SK-N-SH (cell line): ENCODE data around the gene MRPL55. TPM values are rescaled to one million over a fixed set of nuclear protein-coding genes. Genes with fewer than 3 reads are reported as not detected.
A peak's percentile ranks its signal among the peaks of the same experiment; 100 is the strongest.

Experiments
- CTCF ChIA-PET: fragments of 300-600, 350-600 bp; formaldehyde crosslinking; extraction: SDS; loops from one replicate; lab custom pipeline; 2021; lab: Yijun Ruan, JAX
- POLR2A ChIA-PET: fragments of 350-600 bp; sonication (Branson Sonifier 250); formaldehyde crosslinking; extraction: SDS; loops from one replicate; lab custom pipeline; 2020; ENCODE audit warnings: antibody characterized with exemption, inconsistent platforms; lab: Yijun Ruan, JAX
- DNase-seq: peaks from one replicate; pipeline ENCODE4 v3.0.0; 2012
- H2AFZ ChIP-seq: fragments of 200-600 bp; sonication (generic); 2 replicates; pipeline ENCODE4 v1.8.1; 2016; ENCODE audit warnings: antibody characterized with exemption, mild to moderate bottlenecking, low read depth
- H3F3A ChIP-seq: fragments of 200-600 bp; sonication (generic); replicated peaks from 2 replicates; pipeline ENCODE3; 2016; ENCODE audit warnings: antibody characterized with exemption, mild to moderate bottlenecking; ENCODE audit not compliant: insufficient read depth
- H3K27ac ChIP-seq, 2 experiments: fragments of 200-500 bp in 1 of 2; fragments of 200-600 bp in 1 of 2; sonication (Bioruptor generic) in 1 of 2; sonication (generic), shearing (Covaris generic) in 1 of 2; 2 replicates each; pipeline versions ENCODE4 v1.5.1 to v1.6.1; 2014 to 2016; ENCODE audit warnings: low read depth in 2 of 2, inconsistent platforms in 1 of 2, low read length in 1 of 2, mild to moderate bottlenecking in 1 of 2, mixed read lengths in 1 of 2
- H3K27me3 ChIP-seq: fragments of 200-600 bp; sonication (generic), shearing (Covaris generic); 2 replicates; pipeline ENCODE4 v1.6.1; 2016; ENCODE audit warnings: mixed run types; ENCODE audit not compliant: insufficient read depth
- H3K36me3 ChIP-seq, 2 experiments: fragments of 200-500 bp in 1 of 2; fragments of 200-600 bp in 1 of 2; sonication (Bioruptor generic) in 1 of 2; sonication (generic) in 1 of 2; replicated peaks in 1 of 2; 2 replicates each; pipeline versions ENCODE3 to v1.5.1; 2014 to 2016; ENCODE audit warnings: low read length in 1 of 2, mild to moderate bottlenecking in 1 of 2; ENCODE audit not compliant: insufficient read depth in 2 of 2, control insufficient read depth in 1 of 2
- H3K4me1 ChIP-seq, 2 experiments: fragments of 200-500 bp in 1 of 2; fragments of 200-600 bp in 1 of 2; sonication (Bioruptor generic) in 1 of 2; sonication (generic), shearing (Covaris generic) in 1 of 2; 2 replicates each; pipeline versions ENCODE4 v1.5.1 to v1.6.1; 2014 to 2016; ENCODE audit warnings: low read depth in 1 of 2, low read length in 1 of 2, mixed run types in 1 of 2; ENCODE audit not compliant: insufficient read depth in 2 of 2, control insufficient read depth in 1 of 2
- H3K4me2 ChIP-seq: fragments of 200-600 bp; sonication (generic), shearing (Covaris generic); 2 replicates; pipeline ENCODE4 v1.6.1; 2017; ENCODE audit warnings: mixed run types
- H3K4me3 ChIP-seq, 2 experiments: fragments of 200-500 bp in 1 of 2; fragments of 200-600 bp in 1 of 2; sonication (Bioruptor generic) in 1 of 2; sonication (generic), shearing (Covaris generic) in 1 of 2; 2 replicates each; pipeline versions ENCODE4 v1.5.1 to v1.8.1; 2014 to 2016; ENCODE audit warnings: low read depth in 2 of 2, inconsistent platforms in 1 of 2, low read length in 1 of 2, mild to moderate bottlenecking in 1 of 2, mixed read lengths in 1 of 2, moderate library complexity in 1 of 2
- H3K79me2 ChIP-seq: fragments of 200-600 bp; sonication (generic); 2 replicates; pipeline ENCODE4 v1.8.1; 2017; ENCODE audit warnings: mild to moderate bottlenecking; ENCODE audit not compliant: insufficient read depth
- H3K9ac ChIP-seq: fragments of 200-600 bp; sonication (generic); 2 replicates; pipeline ENCODE4 v1.6.1; 2017; ENCODE audit warnings: mixed run types
- H3K9me2 ChIP-seq: fragments of 200-600 bp; sonication (generic); 2 replicates; pipeline ENCODE4 v1.6.1; 2017; ENCODE audit warnings: mixed run types
- H3K9me3 ChIP-seq: fragments of 200-600 bp; sonication (generic); 2 replicates; pipeline ENCODE4 v1.6.1; 2017; ENCODE audit warnings: mixed run types, mild to moderate bottlenecking, moderate library complexity
- H4K20me1 ChIP-seq: fragments of 200-600 bp; sonication (generic); 2 replicates; pipeline ENCODE4 v1.6.1; 2017; ENCODE audit warnings: mild to moderate bottlenecking, mixed run types; ENCODE audit not compliant: insufficient read depth
- CHD2 ChIP-seq: fragments of 150-350 bp; IDR thresholded peaks from 2 replicates; pipeline ENCODE4 v1.6.1; 2018; ENCODE audit warnings: low read length; ENCODE audit not compliant: partially characterized antibody
- FOSL2 ChIP-seq: IDR thresholded peaks from 2 replicates; pipeline ENCODE4 v1.4.0; 2012; ENCODE audit warnings: low read depth, mild to moderate bottlenecking, moderate library complexity, borderline replicate concordance
- GABPA ChIP-seq: IDR thresholded peaks from 2 replicates; pipeline ENCODE4 v1.4.0; 2012; ENCODE audit warnings: low read depth, mild to moderate bottlenecking
- GATA2 ChIP-seq: sonication (generic); formaldehyde crosslinking; IDR thresholded peaks from 2 replicates; pipeline ENCODE4 v1.5.0; 2020; ENCODE audit warnings: mild to moderate bottlenecking, missing genetic modification reagents
- MEF2A ChIP-seq: IDR thresholded peaks from 2 replicates; pipeline ENCODE4 v1.4.0; 2012; ENCODE audit warnings: low read depth, borderline replicate concordance
- NFIC ChIP-seq: IDR thresholded peaks from 2 replicates; pipeline ENCODE4 v1.4.0; 2012; ENCODE audit warnings: borderline replicate concordance
- RAD21 ChIP-seq: IDR thresholded peaks from 2 replicates; pipeline ENCODE4 v1.6.1; 2012; ENCODE audit warnings: mild to moderate bottlenecking, low read length
- RCOR1 ChIP-seq: fragments of 150-350 bp; IDR thresholded peaks from 2 replicates; pipeline ENCODE4 v1.6.1; 2017; ENCODE audit warnings: antibody characterized with exemption, low read length
- RXRA ChIP-seq: IDR thresholded peaks from 2 replicates; pipeline ENCODE4 v1.4.0; 2012; ENCODE audit warnings: low read depth, mild to moderate bottlenecking, borderline replicate concordance
- SIN3A ChIP-seq: IDR thresholded peaks from 2 replicates; pipeline ENCODE4 v1.6.1; 2012; ENCODE audit warnings: low read depth, mild to moderate bottlenecking, low read length, moderate library complexity, borderline replicate concordance
- TAF1 ChIP-seq: IDR thresholded peaks from 2 replicates; pipeline ENCODE4 v1.6.1; 2012; ENCODE audit warnings: low read depth, mild to moderate bottlenecking, low read length, moderate library complexity, borderline replicate concordance
- WGBS: methylation state at CpG from one replicate; pipeline ENCODE4 v1.1.6; 2017; ENCODE audit warnings: low lambda C conversion rate; 5-methylcytosine and 5-hydroxymethylcytosine counted together
- polyA plus RNA-seq, 3 experiments: library from polyadenylated mRNA; depleted of rRNA; stranded (reverse); fragments of >200 nt; gene quantifications; 2 replicates each; pipeline ENCODE4 v1.2.3, GENCODE V29; 2012
- TF ChIP-seq, protein P1 (sequence below): IDR thresholded peaks from 2 replicates; pipeline ENCODE4 v1.4.0; 2012; ENCODE audit warnings: low read depth, borderline replicate concordance
- TF ChIP-seq, protein P2 (sequence below): IDR thresholded peaks from 2 replicates; pipeline ENCODE4 v1.4.0; 2012; ENCODE audit warnings: low read depth, borderline replicate concordance
- TF ChIP-seq, protein P3 (sequence below): IDR thresholded peaks from 2 replicates; pipeline ENCODE4 v1.4.0; 2012; ENCODE audit warnings: low read depth
- TF ChIP-seq, protein P4 (sequence below): IDR thresholded peaks from 2 replicates; pipeline ENCODE4; 2012
- TF ChIP-seq, protein P5 (sequence below): IDR thresholded peaks from 2 replicates; pipeline ENCODE4 v1.6.1; 2012; ENCODE audit warnings: mild to moderate bottlenecking, low read depth, low read length, moderate library complexity

MRPL55 gene
- polyA plus RNA-seq, 1 of the 3 experiments (the other 2 are of a cell fraction): 75.3 TPM

DNA sequence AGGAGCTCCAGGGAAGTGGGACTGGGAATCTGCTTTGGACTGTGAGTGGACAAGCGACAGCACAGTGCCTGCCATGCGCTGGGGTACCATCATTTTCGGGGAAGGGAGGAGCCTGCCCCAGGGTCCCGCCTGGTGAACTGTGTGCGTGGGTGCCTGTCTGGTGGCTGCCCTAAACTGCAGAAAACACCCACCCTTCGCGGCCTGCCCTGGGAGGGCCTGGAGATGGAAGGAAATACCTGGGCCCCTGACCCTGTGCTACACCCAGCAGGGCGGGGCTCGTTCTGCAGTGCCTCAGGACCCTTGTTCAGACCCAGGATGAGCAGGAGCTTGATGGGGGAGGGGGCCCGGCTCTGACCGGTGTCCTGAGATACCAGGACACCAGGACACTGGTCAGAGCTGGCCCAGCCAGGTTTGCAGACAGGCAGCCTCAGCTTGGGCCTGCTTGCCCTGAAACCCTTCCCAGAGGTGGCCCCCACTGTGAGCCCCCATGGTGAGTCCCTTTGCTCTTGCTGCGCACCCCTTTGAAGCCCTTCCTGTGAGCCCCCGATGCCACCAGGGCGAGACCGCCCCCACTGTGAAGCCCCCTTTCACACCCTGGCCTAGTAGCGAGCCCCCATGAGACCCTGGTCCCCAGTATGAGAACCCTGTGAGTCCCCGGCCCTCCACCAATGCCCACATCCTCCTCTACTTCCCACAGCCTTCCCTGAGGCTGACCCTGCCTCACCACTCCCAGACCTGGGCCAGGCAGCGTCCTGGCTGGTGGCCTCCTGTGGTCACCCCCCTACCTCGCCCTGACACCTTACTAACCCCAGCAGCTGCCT lies 43.2 kb upstream of the MRPL55 start:
- H3K9ac ChIP-seq: no peak overlapping the region
- peak; percentile 8 for DNase-seq
- peaks cover 0 to 17% of the 10 kb centered on the region in 2 experiments for H3K36me3 ChIP-seq
- no peak overlapping the region for H3K4me2 ChIP-seq
- H3K4me1 ChIP-seq: peaks cover 0 to 12% of the 10 kb centered on the region in 2 experiments; a peak in 1 of 4 replicates
- no peaks in the 10 kb centered on the region for H3K27me3 ChIP-seq
- H3K9me2 ChIP-seq: no peaks in the 10 kb centered on the region
- CTCF ChIA-PET: interaction anchor here (1.8 to 2.8 kb wide), 2 partner anchors 13 kb away, joined by 5 to 17 read pairs; partner anchors contain the start of gene IBA57
- no peak overlapping the region for H3K4me3 ChIP-seq
- no peaks in the 10 kb centered on the region for H3K79me2 ChIP-seq
- H3K27ac ChIP-seq: no peak overlapping the region
- H2AFZ ChIP-seq: no peak overlapping the region
- WGBS: 91% methylated on average over 9 of the region's 19 CpGs
- POLR2A ChIA-PET: interaction anchor here (0.7 to 1.2 kb wide), 4 partner anchors 9 to 13 kb away, joined by 3 to 4 read pairs (median 4); partner anchors contain the start of genes GUK1 and IBA57
- 0 out of 2 replicates have a peak, but pooled peaks cover 6% of the 10 kb centered on the region for H4K20me1 ChIP-seq
- no peaks in the 10 kb centered on the region for H3F3A ChIP-seq
- H3K9me3 ChIP-seq: no peaks in the 10 kb centered on the region
- TF ChIP-seq, protein P1, sequence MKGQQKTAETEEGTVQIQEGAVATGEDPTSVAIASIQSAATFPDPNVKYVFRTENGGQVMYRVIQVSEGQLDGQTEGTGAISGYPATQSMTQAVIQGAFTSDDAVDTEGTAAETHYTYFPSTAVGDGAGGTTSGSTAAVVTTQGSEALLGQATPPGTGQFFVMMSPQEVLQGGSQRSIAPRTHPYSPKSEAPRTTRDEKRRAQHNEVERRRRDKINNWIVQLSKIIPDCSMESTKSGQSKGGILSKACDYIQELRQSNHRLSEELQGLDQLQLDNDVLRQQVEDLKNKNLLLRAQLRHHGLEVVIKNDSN: no peak
- TF ChIP-seq CHD2 (no peak), FOSL2 (no peak), RAD21 (no peak), RCOR1 (no peak), MEF2A (no peak), SIN3A (no peak), RXRA (no peak), NFIC (no peak), GABPA (no peak), GATA2 (CRISPR knock-in tag) (no peak), TAF1 (no peak)
- TF ChIP-seq, protein P2, sequence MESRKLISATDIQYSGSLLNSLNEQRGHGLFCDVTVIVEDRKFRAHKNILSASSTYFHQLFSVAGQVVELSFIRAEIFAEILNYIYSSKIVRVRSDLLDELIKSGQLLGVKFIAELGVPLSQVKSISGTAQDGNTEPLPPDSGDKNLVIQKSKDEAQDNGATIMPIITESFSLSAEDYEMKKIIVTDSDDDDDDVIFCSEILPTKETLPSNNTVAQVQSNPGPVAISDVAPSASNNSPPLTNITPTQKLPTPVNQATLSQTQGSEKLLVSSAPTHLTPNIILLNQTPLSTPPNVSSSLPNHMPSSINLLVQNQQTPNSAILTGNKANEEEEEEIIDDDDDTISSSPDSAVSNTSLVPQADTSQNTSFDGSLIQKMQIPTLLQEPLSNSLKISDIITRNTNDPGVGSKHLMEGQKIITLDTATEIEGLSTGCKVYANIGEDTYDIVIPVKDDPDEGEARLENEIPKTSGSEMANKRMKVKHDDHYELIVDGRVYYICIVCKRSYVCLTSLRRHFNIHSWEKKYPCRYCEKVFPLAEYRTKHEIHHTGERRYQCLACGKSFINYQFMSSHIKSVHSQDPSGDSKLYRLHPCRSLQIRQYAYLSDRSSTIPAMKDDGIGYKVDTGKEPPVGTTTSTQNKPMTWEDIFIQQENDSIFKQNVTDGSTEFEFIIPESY: no peak
- TF ChIP-seq, protein P3, sequence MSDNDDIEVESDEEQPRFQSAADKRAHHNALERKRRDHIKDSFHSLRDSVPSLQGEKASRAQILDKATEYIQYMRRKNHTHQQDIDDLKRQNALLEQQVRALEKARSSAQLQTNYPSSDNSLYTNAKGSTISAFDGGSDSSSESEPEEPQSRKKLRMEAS: no peak
- TF ChIP-seq, protein P4, sequence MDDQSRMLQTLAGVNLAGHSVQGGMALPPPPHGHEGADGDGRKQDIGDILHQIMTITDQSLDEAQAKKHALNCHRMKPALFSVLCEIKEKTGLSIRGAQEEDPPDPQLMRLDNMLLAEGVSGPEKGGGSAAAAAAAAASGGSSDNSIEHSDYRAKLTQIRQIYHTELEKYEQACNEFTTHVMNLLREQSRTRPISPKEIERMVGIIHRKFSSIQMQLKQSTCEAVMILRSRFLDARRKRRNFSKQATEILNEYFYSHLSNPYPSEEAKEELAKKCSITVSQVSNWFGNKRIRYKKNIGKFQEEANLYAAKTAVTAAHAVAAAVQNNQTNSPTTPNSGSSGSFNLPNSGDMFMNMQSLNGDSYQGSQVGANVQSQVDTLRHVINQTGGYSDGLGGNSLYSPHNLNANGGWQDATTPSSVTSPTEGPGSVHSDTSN: no peak
- TF ChIP-seq, protein P5, sequence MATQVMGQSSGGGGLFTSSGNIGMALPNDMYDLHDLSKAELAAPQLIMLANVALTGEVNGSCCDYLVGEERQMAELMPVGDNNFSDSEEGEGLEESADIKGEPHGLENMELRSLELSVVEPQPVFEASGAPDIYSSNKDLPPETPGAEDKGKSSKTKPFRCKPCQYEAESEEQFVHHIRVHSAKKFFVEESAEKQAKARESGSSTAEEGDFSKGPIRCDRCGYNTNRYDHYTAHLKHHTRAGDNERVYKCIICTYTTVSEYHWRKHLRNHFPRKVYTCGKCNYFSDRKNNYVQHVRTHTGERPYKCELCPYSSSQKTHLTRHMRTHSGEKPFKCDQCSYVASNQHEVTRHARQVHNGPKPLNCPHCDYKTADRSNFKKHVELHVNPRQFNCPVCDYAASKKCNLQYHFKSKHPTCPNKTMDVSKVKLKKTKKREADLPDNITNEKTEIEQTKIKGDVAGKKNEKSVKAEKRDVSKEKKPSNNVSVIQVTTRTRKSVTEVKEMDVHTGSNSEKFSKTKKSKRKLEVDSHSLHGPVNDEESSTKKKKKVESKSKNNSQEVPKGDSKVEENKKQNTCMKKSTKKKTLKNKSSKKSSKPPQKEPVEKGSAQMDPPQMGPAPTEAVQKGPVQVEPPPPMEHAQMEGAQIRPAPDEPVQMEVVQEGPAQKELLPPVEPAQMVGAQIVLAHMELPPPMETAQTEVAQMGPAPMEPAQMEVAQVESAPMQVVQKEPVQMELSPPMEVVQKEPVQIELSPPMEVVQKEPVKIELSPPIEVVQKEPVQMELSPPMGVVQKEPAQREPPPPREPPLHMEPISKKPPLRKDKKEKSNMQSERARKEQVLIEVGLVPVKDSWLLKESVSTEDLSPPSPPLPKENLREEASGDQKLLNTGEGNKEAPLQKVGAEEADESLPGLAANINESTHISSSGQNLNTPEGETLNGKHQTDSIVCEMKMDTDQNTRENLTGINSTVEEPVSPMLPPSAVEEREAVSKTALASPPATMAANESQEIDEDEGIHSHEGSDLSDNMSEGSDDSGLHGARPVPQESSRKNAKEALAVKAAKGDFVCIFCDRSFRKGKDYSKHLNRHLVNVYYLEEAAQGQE: no peak
